Measurements from ENCODE around the gene SETMAR.
"Not testable (repeated sequence)": the region's sequence is repeated elsewhere in the genome, so short reads cannot be mapped to it uniquely, and the experiment has no call there.

SETMAR gene

DNA sequence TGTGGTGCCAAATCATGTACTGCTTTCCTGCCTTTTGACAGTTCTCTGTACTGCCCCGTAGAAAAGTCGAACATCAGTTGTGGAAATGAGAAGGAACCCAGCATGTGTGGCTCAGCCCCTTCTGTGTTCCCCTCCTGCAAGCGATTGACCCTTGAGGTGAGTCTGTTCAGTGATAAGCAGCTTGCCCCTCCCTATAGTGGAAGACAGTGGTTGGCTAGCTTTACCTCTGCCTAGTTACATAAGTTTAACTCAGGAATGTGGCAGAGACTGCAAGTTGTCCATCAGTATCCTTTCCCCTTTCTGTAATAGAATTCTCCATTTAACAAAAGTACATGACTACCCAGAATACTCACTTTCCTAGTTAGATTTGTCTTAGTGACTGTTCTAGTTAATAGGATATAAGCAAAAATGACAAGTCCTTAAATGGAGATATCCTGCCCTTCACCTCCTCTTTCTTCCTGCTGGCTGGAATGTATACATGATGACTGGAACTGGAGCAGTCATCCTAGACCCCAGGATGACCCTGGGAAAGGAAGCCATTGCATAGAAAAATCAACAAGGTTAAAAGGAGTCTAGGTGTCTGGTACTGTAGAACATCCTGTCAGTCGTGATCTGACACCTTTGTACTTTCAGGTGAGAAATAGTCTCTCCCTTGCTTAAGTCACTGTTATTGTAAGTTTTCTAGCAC, 10.6 kb downstream of the SETMAR start:
- no peak for DNase-seq (ENCODE audit: low spot score)

GRCh38 chr3:4314688-4315087, 11.5 kb downstream of the SETMAR start:
- DNase-seq (ENCODE audit: low spot score): no peak

GRCh38 chr3:4320096-4320911, 17.1 kb downstream of the SETMAR start:
- DNase-seq (ENCODE audit: low spot score): no peak

DNA sequence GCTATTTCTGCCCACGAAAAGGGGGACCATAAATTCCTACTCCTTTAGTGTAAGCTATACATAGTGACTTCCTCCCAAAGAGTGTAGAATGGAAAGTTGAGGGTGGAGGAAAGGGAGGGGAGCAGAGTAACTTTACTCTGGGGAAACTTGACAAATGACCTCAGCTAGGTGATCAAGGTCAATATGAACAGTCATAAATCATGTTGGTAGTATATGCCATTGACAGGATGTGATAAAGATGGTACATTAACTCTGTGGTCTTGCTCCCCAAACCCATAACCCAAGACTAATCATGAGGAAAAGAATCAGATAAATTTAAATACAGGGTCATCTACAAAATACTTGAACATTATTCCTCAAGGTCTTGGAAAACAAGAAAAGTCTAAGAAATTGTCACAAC, 18.6 kb downstream of the SETMAR start:
- DNase-seq (ENCODE audit: low spot score): no peak

DNA sequence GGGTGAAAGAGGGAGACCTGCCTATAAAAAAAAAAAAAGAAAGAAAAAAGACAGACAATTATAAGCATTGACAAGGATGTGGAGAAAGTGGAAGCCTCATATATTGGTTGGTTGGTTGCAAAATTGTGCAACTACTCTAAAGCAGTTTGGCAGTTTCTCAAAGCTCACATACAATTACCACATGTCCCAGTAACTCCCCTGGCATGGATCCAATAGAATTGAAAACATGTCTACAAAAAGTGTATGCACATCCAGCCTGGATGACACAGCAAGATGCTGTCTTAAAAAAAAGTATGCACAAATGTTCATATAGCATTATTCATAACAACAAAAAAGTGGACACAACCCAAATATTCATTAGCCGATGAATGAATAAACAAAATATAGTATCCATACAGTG, 19.5 kb downstream of the SETMAR start:
- no peak for DNase-seq (ENCODE audit: low spot score)

DNA sequence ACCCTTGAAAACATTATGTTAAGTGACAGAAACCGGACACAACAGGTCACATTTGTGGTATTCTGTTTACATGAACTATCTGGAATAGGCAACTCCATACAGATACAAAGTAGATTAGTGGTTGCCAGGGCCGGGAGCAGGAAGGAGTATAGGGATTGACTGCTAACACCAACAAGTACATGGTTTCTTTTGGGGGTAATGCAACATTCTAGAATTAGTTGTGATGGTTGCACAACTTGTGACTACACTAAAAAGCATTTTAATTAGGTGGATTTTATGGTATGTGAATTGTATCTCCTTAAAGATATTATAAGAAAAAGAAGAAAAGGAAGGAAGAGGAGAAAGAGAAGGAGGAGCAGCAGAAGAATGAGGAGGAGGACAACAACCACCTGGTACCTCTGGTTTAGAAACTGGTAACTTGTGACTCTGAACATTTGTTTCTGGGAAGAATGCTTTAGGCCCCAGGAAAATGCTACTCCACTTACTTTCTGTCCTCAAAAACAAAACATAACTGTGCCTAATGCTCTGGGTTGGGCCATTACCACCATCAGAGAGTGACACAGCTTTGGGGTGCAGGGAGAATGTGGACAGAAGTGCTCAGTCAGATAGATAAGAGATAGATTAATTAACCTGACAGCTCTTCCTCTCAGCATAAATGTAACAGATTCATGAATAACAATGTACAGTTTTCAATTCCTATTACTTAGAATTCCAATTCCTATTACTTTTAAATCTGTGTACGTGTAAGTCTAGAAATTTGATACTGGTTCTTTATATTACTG, 20.3 kb downstream of the SETMAR start:
- DNase-seq (ENCODE audit: low spot score): no peak

DNA sequence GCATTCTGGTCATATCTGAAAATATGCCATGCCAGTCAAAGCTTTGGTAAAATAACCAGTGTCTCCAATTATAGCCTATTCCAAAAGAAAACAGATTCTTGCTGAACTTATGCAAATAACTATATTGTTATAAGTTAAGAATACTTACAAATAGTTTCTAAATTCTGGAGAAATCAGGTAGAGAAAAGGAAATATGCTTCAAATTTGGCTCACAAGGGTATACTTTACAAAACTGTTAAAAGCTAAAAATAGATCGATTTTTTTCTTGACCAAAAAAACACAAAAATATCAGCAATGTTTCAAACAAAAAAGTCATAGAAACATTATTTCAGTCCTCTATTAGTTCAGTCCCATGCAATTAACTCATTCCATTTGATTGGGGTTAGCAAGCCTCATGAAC, 23.7 kb downstream of the SETMAR start:
- DNase-seq (ENCODE audit: low spot score): no peak

GRCh38 chr3:4329806-4330205, 26.6 kb downstream of the SETMAR start:
- DNase-seq (ENCODE audit: low spot score): not testable (repeated sequence)

- DNase-seq (ENCODE audit: low spot score): no peak
These were observed 28.9 kb downstream of the SETMAR start for GRCh38 chr3:4332111-4332510.

DNA sequence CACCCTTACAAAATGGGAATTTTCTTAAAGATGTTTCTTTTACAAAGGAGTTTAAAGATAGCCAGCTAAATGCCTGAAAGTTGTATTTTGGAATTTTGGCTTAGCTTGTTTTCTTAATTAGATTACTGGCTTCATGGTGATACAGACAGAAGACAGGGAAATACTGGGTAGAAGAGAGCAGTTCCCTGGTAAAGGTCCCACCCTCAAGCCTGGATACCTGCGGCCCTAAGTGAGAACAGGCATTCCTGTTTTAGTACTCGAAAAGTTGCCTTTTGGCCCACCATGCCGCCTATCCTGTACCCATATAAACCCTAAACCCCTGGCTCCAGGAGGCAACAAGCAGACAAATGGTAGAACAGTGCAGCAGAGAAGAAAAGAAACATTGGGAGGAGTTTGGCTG, 29.4 kb downstream of the SETMAR start:
- no peak for DNase-seq (ENCODE audit: low spot score)

GRCh38 chr3:4332991-4333390, 29.8 kb downstream of the SETMAR start:
- DNase-seq (ENCODE audit: low spot score): no peak

DNA sequence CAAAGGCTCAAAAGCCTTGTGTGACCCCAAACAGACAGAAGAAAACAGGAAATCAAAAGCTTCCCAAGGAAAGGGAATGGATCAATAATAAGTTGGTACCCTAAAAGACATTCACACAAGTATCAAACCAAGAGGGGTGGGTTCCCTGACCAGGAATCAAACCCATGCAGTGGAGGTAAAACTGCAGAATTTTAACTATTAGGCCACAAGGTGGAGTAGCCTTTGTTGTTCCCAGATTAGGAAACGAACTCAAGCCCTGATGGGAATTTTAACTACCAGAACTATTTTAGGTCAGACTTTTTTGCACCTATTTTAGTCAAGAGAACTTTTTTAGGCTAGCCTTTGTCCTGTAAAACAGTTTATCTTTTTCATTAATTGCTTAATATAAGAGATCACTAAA, 31.4 kb downstream of the SETMAR start:
- no peak for DNase-seq (ENCODE audit: low spot score)

- DNase-seq (ENCODE audit: low spot score): no peak
These were observed 32.8 kb downstream of the SETMAR start for GRCh38 chr3:4335840-4336562.

- DNase-seq (ENCODE audit: low spot score): no peak
These were observed 33.8 kb downstream of the SETMAR start for GRCh38 chr3:4336850-4337546.

- no peak for DNase-seq (ENCODE audit: low spot score)
These were observed 35.6 kb downstream of the SETMAR start for GRCh38 chr3:4338751-4339150.

GRCh38 chr3:4340077-4340410, 36.9 kb downstream of the SETMAR start:
- no peak for DNase-seq (ENCODE audit: low spot score)

DNA sequence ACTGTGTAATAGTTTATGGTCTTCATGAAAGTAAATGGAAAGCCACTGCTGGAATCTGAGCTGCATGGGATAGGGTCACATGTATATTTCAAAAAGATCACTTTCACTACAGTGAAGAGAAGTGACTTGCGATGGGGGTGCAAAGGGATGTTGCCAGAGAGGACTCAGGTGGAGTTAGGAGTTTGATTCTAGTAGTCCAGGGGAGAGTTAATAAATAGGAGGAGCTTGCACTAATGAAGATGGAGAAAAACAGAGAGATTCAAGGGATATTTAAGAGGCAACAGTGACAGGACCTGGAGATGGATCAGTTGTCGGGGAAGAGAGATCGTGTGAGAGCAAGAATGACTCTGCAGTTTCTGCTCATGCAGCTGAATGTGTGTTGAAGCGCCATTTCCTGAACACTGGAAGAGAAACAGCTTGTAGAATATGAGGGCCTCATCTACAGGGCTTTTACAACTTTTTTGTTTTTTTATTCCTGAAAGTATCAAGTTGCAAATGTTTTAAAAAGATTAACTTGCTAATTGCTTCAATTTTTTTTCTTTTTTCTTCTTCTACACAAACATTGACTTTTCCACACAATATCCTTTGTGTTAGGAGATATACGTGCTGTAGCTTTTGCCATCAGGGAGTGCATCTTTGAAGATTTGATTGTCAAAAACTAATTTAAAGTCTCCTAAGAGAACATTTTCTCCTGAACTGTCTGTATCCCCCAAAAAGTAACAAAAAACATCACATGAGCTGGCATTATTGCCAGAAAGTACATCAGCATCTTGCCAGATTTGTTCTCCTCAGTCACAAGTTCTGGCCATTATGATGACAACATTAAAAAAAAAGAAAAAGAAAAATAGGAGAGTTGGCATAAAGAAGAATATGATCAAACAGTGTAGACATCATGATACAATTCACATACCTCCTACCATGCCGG, 37.5 kb downstream of the SETMAR start:
- no peak for DNase-seq (ENCODE audit: low spot score)

DNA sequence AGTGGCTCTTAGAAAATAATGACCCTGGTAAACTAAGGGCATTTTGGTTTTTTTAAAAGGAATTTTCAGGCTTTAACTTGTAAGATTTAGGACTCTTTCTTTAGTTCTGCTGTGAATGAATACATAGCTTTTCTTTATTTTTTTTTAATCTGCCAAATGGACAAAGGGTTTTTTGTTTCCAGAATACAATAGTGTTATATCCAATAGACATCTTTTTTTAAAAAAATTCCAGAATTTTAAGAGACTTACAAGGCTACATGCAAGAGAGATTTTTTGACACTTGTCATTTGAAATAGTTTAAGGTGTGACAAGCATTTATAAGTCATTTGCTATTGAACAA, 38.1 kb downstream of the SETMAR start:
- no peak for DNase-seq (ENCODE audit: low spot score)

- DNase-seq (ENCODE audit: low spot score): no peak
These were observed 40.1 kb downstream of the SETMAR start for GRCh38 chr3:4343258-4343657.

DNA sequence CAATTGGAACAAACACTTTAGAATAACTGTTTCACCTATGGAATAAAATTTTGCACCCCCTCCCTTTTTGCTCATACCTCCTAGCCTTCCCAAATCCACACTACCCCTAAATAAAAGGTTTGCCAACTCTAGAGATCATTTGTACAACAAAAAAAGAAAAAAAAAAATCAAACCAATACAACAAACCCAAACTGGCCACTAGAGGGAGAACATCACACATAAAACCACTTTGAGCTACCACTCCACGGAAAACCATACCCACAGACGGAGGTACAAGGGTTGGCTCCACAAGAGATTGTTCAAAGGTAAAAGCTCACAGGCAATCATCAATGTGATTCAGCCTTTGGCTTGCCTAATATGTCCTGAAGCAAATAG, 47.6 kb downstream of the SETMAR start:
- peak; percentile 66 for DNase-seq (ENCODE audit: low spot score)
